T-helper 1 cell treated with Interleukin-12 subunit alpha and Interleukin-12 subunit beta and Interleukin-4 antibody, amounts not matched to agents 30 μg/mL and 1 μg/mL, for 36 hours (primary cell): Measurements from ENCODE around the gene AKT3.

ENCODE experiments used
- H3K27ac Mint-ChIP-seq: one replicate; pipeline ENCODE4 v1.8.0; 2021; ENCODE audit warnings: mild to moderate bottlenecking, mixed read lengths
- H3K27me3 Mint-ChIP-seq: one replicate; pipeline ENCODE4 v1.8.0; 2021; ENCODE audit warnings: low read depth, mixed read lengths
- H3K36me3 Mint-ChIP-seq: one replicate; pipeline ENCODE4 v1.8.0; 2021; ENCODE audit warnings: low read depth, mixed read lengths
- H3K4me1 Mint-ChIP-seq: one replicate; pipeline ENCODE4 v1.8.0; 2021; ENCODE audit warnings: low read depth, mixed read lengths
- H3K4me3 Mint-ChIP-seq: one replicate; pipeline ENCODE4 v1.8.0; 2021; ENCODE audit warnings: mild to moderate bottlenecking, moderate library complexity, mixed read lengths
- H3K9me3 Mint-ChIP-seq: one replicate; pipeline ENCODE4 v1.8.0; 2021; ENCODE audit warnings: mixed read lengths

AKT3 gene

GRCh38 chr1:243487036-243487648 lies 362.9 kb downstream of the AKT3 start:
- Mint-ChIP-seq H3K27me3 (peaks cover 6% of the 10 kb centered on the region), H3K9me3 (no peaks in the 10 kb centered on the region), H3K4me1 (peaks cover 11% of the 10 kb centered on the region), H3K36me3 (no peaks in the 10 kb centered on the region), H3K27ac (no peak overlapping the region), H3K4me3 (no peak overlapping the region)

- Mint-ChIP-seq H3K27ac (no peak overlapping the region), H3K4me3 (peak overlapping the region; percentile 65), H3K9me3 (peaks cover 7% of the 10 kb centered on the region), H3K27me3 (peaks cover 6% of the 10 kb centered on the region), H3K4me1 (peaks cover 17% of the 10 kb centered on the region), H3K36me3 (peaks cover 3% of the 10 kb centered on the region)
Measured at GRCh38 chr1:243483952-243484351, 366.1 kb downstream of the AKT3 start.

GRCh38 chr1:243483071-243483771 lies 366.8 kb downstream of the AKT3 start:
- Mint-ChIP-seq H3K27me3 (peaks cover 6% of the 10 kb centered on the region), H3K27ac (no peak overlapping the region), H3K4me3 (peak overlapping the region; percentile 65)

GRCh38 chr1:243482141-243483022 lies 367.7 kb downstream of the AKT3 start:
- H3K36me3 Mint-ChIP-seq = peaks cover 3% of the 10 kb centered on the region
- H3K4me1 Mint-ChIP-seq = peaks cover 17% of the 10 kb centered on the region
- peaks cover 6% of the 10 kb centered on the region for H3K27me3 Mint-ChIP-seq
- H3K27ac Mint-ChIP-seq = no peak overlapping the region
- peaks cover 7% of the 10 kb centered on the region for H3K9me3 Mint-ChIP-seq
- H3K4me3 Mint-ChIP-seq = peak overlapping the region; percentile 61

More at GRCh38 chr1:243483071-243483771, 366.8 kb downstream of the AKT3 start:
- peaks cover 3% of the 10 kb centered on the region for H3K36me3 Mint-ChIP-seq
- H3K4me1 Mint-ChIP-seq = peaks cover 17% of the 10 kb centered on the region
- peaks cover 7% of the 10 kb centered on the region for H3K9me3 Mint-ChIP-seq

- Mint-ChIP-seq H3K4me1 (peaks cover 17% of the 10 kb centered on the region), H3K4me3 (no peak overlapping the region), H3K9me3 (peaks cover 7% of the 10 kb centered on the region), H3K36me3 (peaks cover 3% of the 10 kb centered on the region), H3K27ac (no peak overlapping the region), H3K27me3 (peaks cover 6% of the 10 kb centered on the region)
Measured at GRCh38 chr1:243481101-243481500, 368.9 kb downstream of the AKT3 start.

GRCh38 chr1:243477731-243478290 lies 372.2 kb downstream of the AKT3 start:
- Mint-ChIP-seq H3K36me3 (peaks cover 3% of the 10 kb centered on the region), H3K9me3 (peaks cover 7% of the 10 kb centered on the region), H3K4me1 (peaks cover 18% of the 10 kb centered on the region), H3K27me3 (peaks cover 5% of the 10 kb centered on the region), H3K4me3 (no peak overlapping the region), H3K27ac (no peak overlapping the region)

GRCh38 chr1:243475966-243476365 lies 374.1 kb downstream of the AKT3 start:
- peaks cover 3% of the 10 kb centered on the region for H3K36me3 Mint-ChIP-seq
- H3K4me3 Mint-ChIP-seq = no peak overlapping the region
- H3K27me3 Mint-ChIP-seq = no peaks in the 10 kb centered on the region
- peaks cover 8% of the 10 kb centered on the region for H3K4me1 Mint-ChIP-seq
- no peak overlapping the region for H3K27ac Mint-ChIP-seq
- peaks cover 7% of the 10 kb centered on the region for H3K9me3 Mint-ChIP-seq

- Mint-ChIP-seq H3K36me3 (peaks cover 1% of the 10 kb centered on the region), H3K9me3 (peaks cover 4% of the 10 kb centered on the region), H3K4me3 (no peak overlapping the region), H3K4me1 (peaks cover 7% of the 10 kb centered on the region), H3K27ac (no peak overlapping the region), H3K27me3 (no peaks in the 10 kb centered on the region)
Measured at GRCh38 chr1:243474906-243475305, 375.1 kb downstream of the AKT3 start.

- H3K27ac Mint-ChIP-seq = no peak overlapping the region
- H3K9me3 Mint-ChIP-seq = no peaks in the 10 kb centered on the region
- no peaks in the 10 kb centered on the region for H3K27me3 Mint-ChIP-seq
- H3K4me1 Mint-ChIP-seq = peaks cover 7% of the 10 kb centered on the region
- H3K36me3 Mint-ChIP-seq = no peaks in the 10 kb centered on the region
- no peak overlapping the region for H3K4me3 Mint-ChIP-seq
Measured at GRCh38 chr1:243474136-243474881, 375.7 kb downstream of the AKT3 start.

GRCh38 chr1:243473227-243474135 lies 376.6 kb downstream of the AKT3 start:
- no peaks in the 10 kb centered on the region for H3K36me3 Mint-ChIP-seq
- H3K4me3 Mint-ChIP-seq = peak overlapping the region; percentile 90
- H3K27ac Mint-ChIP-seq = peak overlapping the region; percentile 80
- no peaks in the 10 kb centered on the region for H3K27me3 Mint-ChIP-seq
- peaks cover 7% of the 10 kb centered on the region for H3K4me1 Mint-ChIP-seq
- H3K9me3 Mint-ChIP-seq = no peaks in the 10 kb centered on the region

- Mint-ChIP-seq H3K36me3 (no peaks in the 10 kb centered on the region), H3K4me1 (peaks cover 7% of the 10 kb centered on the region), H3K27me3 (no peaks in the 10 kb centered on the region), H3K27ac (no peak overlapping the region), H3K9me3 (no peaks in the 10 kb centered on the region), H3K4me3 (no peak overlapping the region)
Measured at GRCh38 chr1:243471754-243472745, 378.0 kb downstream of the AKT3 start.

GRCh38 chr1:243471026-243471685 lies 378.9 kb downstream of the AKT3 start:
- no peak overlapping the region for H3K4me3 Mint-ChIP-seq
- H3K36me3 Mint-ChIP-seq = no peaks in the 10 kb centered on the region
- H3K27me3 Mint-ChIP-seq = no peaks in the 10 kb centered on the region
- no peak overlapping the region for H3K27ac Mint-ChIP-seq
- peaks cover 7% of the 10 kb centered on the region for H3K4me1 Mint-ChIP-seq
- H3K9me3 Mint-ChIP-seq = no peaks in the 10 kb centered on the region
